DMS53 (cell line): Measurements from ENCODE around the gene MEGF8.
"Not testable (repeated sequence)": the region's sequence is repeated elsewhere in the genome, so short reads cannot be mapped to it uniquely, and the experiment has no call there.

Source experiments
- DNase-seq: peaks from one replicate; lab custom pipeline; 2025; lab: John Stamatoyannopoulos, UW

MEGF8 gene

GRCh38 chr19:42331333-42331732 is 5.9 kb downstream of the MEGF8 start:
- DNase-seq = not testable (repeated sequence)

- no peak for DNase-seq
Measured at GRCh38 chr19:42332059-42332458, 6.6 kb downstream of the MEGF8 start.

- DNase-seq = no peak
Measured at GRCh38 chr19:42333018-42333417, 7.6 kb downstream of the MEGF8 start.

- no peak for DNase-seq
Measured at GRCh38 chr19:42333975-42334696, 8.7 kb downstream of the MEGF8 start.

DNA sequence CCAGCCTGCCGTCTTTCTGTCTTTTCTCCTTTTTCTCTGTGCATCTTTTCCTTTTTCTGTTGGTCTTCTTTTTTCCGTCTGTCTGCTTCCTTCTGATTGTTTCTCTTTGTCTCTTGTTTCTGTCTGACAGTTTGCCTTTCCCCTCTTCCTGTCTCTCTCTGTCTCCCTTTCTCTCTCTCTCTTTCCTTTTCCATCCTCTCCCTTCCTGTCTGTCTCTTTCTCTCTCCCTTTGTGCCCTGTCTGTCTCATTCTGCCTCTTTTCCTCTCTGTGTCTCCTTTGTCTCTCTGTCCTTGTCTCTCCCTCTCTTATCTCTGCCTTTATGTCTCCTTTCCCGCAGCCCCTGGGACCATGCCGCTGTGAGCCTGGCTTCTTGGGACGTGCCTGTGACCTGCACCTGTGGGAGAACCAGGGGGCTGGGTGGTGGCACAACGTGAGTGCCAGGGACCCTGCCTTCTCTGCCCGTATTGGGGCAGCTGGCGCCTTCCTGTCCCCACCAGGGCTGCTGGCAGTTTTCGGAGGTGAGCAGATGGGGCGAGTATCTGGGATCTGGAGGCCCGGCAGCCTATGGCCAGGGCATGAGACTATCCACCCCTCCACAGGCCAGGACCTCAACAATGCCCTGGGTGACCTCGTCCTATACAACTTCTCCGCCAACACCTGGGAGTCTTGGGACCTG is 9.4 kb downstream of the MEGF8 start:
- DNase-seq = no peak

- no peak for DNase-seq
Measured at GRCh38 chr19:42335374-42335936, 10.0 kb downstream of the MEGF8 start.

DNA sequence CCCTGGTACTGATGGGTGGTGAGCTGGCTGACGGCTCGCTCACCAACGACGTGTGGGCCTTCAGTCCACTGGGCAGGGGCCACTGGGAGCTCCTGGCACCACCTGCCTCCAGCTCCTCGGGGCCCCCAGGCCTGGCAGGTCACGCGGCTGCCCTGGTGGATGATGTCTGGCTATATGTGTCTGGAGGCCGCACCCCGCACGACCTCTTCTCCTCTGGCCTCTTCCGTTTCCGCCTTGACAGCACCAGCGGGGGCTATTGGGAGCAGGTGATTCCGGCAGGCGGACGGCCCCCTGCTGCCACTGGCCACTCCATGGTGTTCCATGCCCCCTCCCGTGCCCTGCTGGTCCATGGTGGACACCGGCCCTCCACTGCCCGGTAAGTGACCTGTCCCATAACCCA is 10.5 kb downstream of the MEGF8 start:
- DNase-seq = no peak

DNA sequence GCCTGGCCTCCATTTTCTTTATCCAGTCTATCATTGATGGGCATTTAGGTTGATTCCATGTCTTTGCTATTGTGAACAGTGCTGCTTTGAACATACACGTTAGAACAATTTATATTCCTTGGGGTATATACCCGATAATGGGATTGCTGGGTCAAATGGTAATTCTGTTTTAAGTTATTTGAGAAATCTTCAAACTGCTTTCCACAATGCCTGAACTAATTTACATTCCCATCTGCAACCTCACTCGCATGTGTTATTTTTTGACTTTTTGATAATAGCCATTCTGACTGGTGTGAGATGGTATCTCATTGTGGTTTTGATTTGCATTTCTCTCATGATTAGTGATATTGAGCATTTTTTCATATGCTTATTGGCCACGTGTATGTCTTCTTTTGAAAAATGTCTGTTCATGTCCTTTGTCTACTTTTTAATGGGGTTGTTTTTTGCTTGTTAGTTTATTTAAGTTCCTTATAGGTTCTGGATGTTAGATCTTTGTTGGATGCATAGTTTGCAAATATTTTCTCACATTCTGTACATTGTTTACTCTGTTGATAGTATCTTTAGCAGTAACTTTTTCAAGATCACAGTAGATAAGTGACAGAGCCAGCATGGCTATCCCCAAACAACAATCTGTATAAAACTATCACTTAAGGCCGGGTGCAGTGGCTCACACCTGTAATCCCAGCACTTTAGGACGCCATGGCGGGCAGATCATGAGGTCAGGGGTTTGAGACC is 13.9 kb downstream of the MEGF8 start:
- not testable (repeated sequence) for DNase-seq

- DNase-seq = not testable (repeated sequence)
Measured at GRCh38 chr19:42339922-42340321, 14.5 kb downstream of the MEGF8 start.

GRCh38 chr19:42343344-42344110 is 18.1 kb downstream of the MEGF8 start:
- no peak for DNase-seq

- DNase-seq = no peak
Measured at GRCh38 chr19:42344336-42344893, 19.0 kb downstream of the MEGF8 start.

DNA sequence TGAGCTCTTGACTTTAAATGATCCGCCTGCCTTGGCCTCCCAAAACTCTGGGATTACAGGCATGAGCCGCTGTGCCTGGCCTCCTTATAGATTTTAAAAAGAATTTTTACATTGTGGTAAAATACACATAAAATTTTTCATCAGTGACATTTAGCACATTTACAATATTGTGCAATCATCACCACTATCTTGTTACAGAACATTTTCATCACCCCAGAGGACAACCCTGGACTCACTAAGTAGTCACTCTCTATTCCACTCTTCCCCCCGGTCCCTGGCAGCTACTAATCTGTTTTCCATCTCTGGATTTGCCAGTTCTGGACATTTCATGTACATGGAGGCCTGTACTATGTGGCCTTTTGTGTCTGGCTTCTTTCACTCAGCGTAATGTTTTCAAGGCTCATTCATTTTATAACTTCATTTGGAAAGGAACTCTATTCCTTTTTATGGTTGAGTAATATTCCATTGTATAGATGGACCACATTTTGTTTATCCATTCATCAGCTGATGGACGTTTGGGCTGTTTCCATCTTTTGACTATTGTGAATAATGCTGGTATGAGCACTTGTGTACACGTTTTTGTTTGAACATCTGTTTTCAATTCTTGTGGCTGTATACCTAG is 19.9 kb downstream of the MEGF8 start:
- DNase-seq = no peak

DNA sequence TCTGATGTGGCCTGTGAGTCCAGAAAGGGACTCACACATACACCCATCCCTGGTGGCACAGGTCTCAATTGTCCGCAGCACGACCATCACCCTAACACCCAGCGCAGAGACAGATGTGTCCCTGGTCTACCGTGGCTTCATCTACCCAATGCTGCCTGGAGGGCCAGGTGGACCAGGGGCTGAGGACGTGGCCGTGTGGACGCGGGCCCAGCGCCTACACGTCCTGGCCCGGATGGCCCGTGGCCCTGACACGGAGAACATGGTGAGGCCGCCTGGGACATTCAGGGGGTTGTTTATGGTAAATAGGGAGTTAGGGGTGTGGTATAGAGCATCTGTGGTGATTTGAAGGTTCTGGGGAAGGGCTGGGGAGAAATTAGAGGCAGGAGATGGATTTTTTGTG is 22.8 kb downstream of the MEGF8 start:
- DNase-seq = no peak

- no peak for DNase-seq
Measured at GRCh38 chr19:42349378-42350107, 24.1 kb downstream of the MEGF8 start.

DNA sequence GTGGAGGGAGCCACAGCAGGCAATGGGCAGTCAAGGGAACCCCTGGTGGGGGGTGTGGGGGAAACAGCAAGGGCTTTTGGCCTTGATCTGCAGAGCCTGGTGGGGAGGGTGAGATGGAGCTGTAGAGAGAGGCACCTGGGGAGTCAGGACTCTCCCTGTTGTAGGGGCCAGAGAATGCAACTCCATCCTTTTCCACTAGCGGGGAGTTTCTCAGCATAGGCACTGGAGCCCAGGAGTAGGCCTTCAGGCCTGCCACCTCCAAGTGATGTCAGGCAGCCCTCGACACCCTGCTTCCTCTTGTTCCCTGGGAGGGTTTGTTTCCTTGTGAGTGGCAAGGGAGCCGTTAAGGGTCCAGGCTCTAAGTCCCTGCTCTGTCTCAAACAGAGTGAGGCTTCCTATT is 25.0 kb downstream of the MEGF8 start:
- DNase-seq = no peak

DNA sequence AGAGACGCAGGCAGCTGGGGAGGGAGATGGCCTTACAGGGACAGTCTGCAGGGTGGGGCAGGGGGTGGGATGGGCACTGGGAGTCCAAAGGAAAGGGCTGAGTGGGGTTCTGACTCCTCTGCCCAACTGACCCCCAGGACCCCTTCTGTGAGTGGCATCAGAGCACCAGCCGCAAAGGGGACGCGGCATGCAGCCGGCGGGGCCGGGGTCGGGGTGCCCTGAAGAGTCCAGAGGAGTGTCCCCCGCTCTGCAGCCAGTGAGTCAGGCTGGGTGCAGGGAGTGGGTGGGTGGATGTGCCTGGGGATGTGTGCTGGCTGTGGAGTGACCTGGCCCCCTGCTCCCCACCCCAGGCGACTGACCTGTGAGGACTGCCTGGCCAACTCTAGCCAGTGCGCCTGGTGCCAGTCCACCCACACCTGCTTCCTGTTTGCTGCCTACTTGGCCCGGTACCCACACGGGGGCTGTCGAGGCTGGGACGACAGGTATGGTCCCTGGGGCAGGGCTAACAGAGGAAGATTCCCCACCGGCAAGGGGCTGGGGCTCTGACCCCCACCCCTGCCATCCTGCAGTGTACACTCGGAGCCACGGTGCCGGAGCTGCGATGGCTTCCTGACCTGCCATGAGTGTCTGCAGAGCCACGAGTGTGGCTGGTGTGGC is 25.8 kb downstream of the MEGF8 start:
- DNase-seq = no peak

GRCh38 chr19:42352301-42353259 is 27.1 kb downstream of the MEGF8 start:
- peak; percentile 67 for DNase-seq

GRCh38 chr19:42353341-42354015 is 28.0 kb downstream of the MEGF8 start:
- DNase-seq = no peak
